Dendritic cell treated with granulocyte-macrophage colony-stimulating factor and Interleukin-4, amounts not matched to agents 40 ng/mL and 50 ng/mL, for 4 days (primary cell): ENCODE results near the gene RAP1GAP.

Experiments used
- H3K27ac Mint-ChIP-seq: one replicate; pipeline ENCODE4 v1.8.0; 2022; ENCODE audit warnings: mild to moderate bottlenecking, mixed read lengths
- H3K27me3 Mint-ChIP-seq: one replicate; pipeline ENCODE4 v1.8.0; 2022; ENCODE audit warnings: mild to moderate bottlenecking, mixed read lengths
- H3K36me3 Mint-ChIP-seq: one replicate; pipeline ENCODE4 v1.8.0; 2022; ENCODE audit warnings: low read depth, mixed read lengths
- H3K4me1 Mint-ChIP-seq: one replicate; pipeline ENCODE4 v1.8.0; 2022; ENCODE audit warnings: low read depth, mixed read lengths
- H3K4me3 Mint-ChIP-seq: one replicate; pipeline ENCODE4 v1.8.0; 2022; ENCODE audit warnings: mild to moderate bottlenecking, moderate library complexity, mixed read lengths
- H3K9me3 Mint-ChIP-seq: one replicate; pipeline ENCODE4 v1.8.0; 2022; ENCODE audit warnings: mixed read lengths
- intact Hi-C: fragments of 100-400 bp; cut with micrococcal nuclease; formaldehyde crosslinking; loops from one replicate; pipeline ENCODE4 v1.15.0; 2022

RAP1GAP gene

DNA sequence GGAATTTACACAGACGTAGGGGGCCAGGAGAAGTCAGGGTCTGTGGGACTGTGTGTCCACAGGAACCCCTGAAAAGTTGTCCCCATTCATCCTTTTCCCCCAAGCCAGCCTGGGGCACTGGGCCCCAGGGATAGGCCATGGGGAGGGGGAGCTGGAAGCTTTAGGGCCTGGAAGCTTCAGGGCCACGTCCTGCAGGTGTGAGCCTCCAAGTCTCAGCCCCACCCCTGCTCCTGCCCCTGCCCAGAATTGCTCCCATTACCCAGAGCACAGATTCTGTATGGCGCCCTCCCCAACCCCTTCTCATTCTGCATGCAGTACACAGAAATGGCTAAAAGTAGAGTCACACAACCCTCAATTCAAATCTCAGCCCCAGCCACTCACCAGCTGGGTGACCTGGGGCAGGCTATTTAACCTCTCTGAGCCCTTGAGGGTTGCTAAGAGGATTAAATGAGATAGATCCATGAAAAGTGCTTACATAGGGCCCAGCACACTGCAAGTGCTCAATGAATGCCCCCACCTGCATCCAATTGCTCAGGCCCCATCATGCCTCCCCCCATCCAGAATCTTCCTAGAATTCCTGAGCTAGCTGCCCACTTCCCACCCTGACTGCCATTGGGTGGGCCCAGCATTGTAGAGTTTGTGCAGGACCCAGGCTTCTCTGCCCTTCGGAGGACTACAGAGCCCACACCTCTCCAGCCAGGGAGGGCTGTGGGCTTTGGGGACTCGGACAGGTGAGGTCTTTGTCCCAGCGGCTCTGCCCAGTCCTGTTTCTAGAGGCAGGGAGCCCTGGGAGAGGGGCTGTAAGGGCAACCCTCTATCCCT, 6.5 kb downstream of the RAP1GAP start:
- intact Hi-C loops: no loop called here
- H3K27me3 Mint-ChIP-seq: peaks cover 58% of the 10 kb centered on the region
- H3K9me3 Mint-ChIP-seq: no peaks in the 10 kb centered on the region
- no peak overlapping the region for H3K4me3 Mint-ChIP-seq
- no peak overlapping the region for H3K27ac Mint-ChIP-seq
- H3K36me3 Mint-ChIP-seq: peaks cover 5% of the 10 kb centered on the region
- peaks cover 49% of the 10 kb centered on the region for H3K4me1 Mint-ChIP-seq

DNA sequence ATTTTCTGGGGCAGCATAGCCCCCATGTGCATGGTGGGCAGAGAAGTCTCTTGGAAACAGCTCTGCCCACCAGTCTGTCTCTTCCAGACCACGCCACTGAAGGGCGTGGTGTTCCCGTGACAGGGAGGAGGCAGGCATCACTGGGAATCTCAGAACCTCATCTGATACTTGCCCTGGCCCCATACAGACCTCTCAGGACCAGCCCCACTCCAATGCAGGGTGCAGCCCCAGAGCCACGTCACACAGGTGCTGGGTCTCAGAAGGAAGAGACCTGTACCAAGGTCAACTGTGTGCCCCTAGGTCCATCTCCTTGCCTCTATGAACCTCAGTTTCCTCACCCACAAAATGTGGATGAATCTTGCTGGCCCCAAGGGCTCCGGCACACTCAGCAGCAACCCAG, 7.3 kb downstream of the RAP1GAP start:
- no peak overlapping the region for H3K4me3 Mint-ChIP-seq
- peaks cover 5% of the 10 kb centered on the region for H3K36me3 Mint-ChIP-seq
- intact Hi-C loops: no loop called here

DNA sequence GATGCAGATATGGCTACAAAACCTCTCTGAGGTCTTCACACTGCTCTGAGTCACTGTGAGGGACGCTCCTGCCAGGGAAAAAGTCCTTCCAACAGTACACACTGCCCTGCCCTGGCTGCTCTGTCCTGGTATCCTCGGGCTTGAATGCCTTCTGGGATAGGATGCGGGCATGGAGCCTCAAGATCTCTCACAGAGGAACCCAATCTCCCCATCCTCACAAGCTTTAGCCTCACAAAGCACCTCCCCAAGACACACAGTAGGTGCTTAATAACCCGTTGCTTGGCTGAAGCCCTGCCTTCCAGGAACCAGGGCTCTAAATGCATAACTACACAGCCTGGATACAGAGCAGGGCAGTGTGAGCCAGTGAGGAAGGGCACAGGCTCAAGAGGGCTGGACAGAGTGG, 9.2 kb downstream of the RAP1GAP start:
- H3K9me3 Mint-ChIP-seq: no peaks in the 10 kb centered on the region
- peaks cover 22% of the 10 kb centered on the region for H3K4me1 Mint-ChIP-seq
- H3K4me3 Mint-ChIP-seq: no peak overlapping the region

More for the DNA sequence above, 7.3 kb downstream of the RAP1GAP start:
- peaks cover 59% of the 10 kb centered on the region for H3K27me3 Mint-ChIP-seq
- H3K4me1 Mint-ChIP-seq: peaks cover 42% of the 10 kb centered on the region
- H3K9me3 Mint-ChIP-seq: no peaks in the 10 kb centered on the region
- H3K27ac Mint-ChIP-seq: no peak overlapping the region

DNA sequence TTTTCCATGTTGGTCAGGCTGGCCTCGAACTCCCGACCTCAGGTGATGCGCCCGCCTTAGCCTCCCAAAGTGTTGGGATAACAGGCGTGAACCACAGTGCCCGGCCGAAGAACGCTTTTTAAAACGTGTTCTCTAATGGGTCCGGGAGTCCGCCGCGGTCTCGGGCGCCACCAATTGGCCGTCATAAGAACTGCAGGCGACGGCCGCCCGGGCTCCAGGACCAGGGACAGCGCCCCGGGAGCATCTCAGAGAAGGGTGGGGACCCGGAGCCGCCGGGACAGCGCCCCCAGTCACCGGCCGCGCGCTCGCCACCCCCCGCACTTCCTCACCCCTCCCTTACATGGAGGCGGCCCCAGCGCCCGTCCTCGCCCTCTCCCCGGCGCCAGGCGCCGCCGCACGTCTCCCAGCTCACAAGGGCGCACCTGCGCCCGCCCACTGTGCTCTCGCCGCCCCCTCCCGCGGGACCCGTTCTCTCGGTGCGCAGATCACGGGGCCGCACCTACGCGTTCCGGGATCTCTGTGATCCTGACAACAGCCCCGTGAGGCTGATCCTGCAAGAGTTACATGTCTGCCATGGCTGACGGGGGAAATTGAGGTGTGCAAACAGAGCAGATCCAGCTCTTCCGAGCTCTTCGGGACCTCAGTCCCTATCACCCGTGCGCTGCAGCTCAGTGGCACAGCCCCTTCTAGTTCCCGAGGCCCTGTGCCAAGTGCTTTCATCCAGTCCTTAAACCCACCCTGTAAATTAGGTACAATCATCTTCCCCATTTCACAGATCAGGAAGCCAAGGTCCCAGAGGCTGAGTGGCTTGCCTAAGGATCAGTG, 9.8 kb downstream of the RAP1GAP start:
- Mint-ChIP-seq H3K36me3 (peaks cover 5% of the 10 kb centered on the region), H3K4me1 (peaks cover 17% of the 10 kb centered on the region), H3K9me3 (no peaks in the 10 kb centered on the region), H3K27me3 (peaks cover 62% of the 10 kb centered on the region), H3K4me3 (peak overlapping the region; percentile 23), H3K27ac (no peak overlapping the region)
- intact Hi-C loops: loop anchor here (1.0 to 10.0 kb wide), 3 partner anchors 125 to 289 kb away; partner anchors contain the start of gene ALPL

More for the DNA sequence above, 9.2 kb downstream of the RAP1GAP start:
- Mint-ChIP-seq H3K36me3 (peaks cover 5% of the 10 kb centered on the region), H3K27me3 (peaks cover 55% of the 10 kb centered on the region), H3K27ac (no peak overlapping the region)
- intact Hi-C loops: loop anchor here (1.0 to 10.0 kb wide), 3 partner anchors 125 to 290 kb away; partner anchors contain the start of gene ALPL

DNA sequence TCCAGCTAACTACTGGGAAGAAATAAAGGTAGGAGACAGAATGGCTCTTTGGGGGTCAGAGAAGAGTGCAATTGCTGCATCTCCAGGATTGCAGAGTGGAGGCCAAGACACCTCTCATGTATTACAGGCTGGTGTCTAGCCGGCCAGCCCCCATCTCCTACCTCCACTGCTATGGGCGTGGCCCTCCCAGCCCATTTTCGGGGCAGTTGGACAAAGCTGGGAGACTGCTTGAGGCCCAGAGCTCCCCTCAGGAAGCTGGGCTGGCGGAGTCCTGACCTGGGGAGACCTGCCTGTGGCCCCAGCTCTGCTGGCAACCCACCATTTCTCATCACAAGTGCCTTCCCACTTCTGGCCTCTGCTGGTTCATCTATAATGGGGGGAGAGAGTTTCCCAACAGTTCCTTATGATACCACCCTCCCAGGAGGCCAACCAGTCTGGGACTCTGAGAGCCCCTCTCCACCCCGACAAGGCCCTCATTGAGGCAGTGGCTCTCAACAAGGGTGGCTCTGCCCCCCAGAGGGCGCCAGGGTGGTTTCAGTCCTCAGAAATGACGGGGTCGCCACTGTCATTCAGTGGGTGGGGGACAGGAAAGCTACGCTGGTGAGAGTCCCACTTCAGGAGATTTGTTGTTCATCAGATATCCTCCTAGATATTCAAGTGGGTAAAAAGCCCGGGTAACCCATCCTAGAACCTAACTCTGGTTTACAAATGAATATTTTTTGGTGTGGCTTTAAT, 11.5 kb downstream of the RAP1GAP start:
- H3K27me3 Mint-ChIP-seq: peaks cover 68% of the 10 kb centered on the region
- H3K27ac Mint-ChIP-seq: no peak overlapping the region
- H3K4me1 Mint-ChIP-seq: peaks cover 15% of the 10 kb centered on the region
- intact Hi-C loops: loop anchor here (2.0 to 10.0 kb wide), 2 partner anchors 123 to 149 kb away; partner anchors contain the start of gene ALPL
- no peak overlapping the region for H3K4me3 Mint-ChIP-seq
- no peaks in the 10 kb centered on the region for H3K9me3 Mint-ChIP-seq
- peaks cover 5% of the 10 kb centered on the region for H3K36me3 Mint-ChIP-seq

DNA sequence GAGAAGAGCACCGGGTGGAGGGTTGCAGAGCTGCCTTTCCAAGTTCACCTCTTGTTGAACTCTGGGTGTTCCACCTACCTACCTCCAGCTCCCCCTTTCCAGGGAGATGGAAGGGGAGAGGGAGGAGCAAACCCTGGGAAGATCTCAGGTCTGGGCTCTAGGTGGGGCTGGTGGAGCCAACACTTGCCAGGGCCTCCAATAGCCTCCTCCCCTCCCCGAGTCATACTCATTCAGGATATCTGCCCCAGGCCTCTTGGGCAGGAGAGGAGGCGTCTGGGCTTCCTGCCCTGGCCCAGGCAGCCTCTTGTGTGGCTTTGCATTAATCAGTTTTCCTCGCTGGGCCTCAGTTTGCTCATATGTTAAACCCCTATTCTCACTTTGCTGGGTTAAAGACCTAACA, 13.4 kb downstream of the RAP1GAP start:
- Mint-ChIP-seq H3K4me3 (no peak overlapping the region), H3K4me1 (peaks cover 31% of the 10 kb centered on the region), H3K36me3 (peaks cover 4% of the 10 kb centered on the region), H3K27me3 (peaks cover 69% of the 10 kb centered on the region), H3K9me3 (no peaks in the 10 kb centered on the region), H3K27ac (no peak overlapping the region)
- intact Hi-C loops: loop anchor here (10.0 kb wide), 1 partner anchor 121 kb away; no protein-coding TSS in a partner anchor

DNA sequence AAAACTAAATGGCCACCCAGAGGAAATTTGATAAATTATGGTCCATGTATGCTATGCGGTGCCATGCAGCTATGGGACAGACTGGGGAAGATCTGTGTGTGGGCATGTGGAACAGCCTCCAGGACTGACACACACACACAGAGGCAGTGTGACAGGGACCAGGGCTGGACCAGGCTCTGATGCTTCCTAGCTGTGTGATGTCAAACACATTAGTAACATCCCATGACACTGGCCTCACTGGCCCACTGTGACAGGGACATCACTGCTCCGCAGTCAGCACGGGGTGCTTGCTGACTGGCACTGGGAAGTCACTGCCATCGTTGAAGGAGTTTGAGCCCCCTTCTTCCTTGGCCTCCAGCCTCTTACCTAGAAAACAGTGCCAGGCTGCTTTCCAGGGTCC, 13.9 kb downstream of the RAP1GAP start:
- no peaks in the 10 kb centered on the region for H3K9me3 Mint-ChIP-seq
- peaks cover 69% of the 10 kb centered on the region for H3K27me3 Mint-ChIP-seq
- no peaks in the 10 kb centered on the region for H3K36me3 Mint-ChIP-seq
- H3K27ac Mint-ChIP-seq: no peak overlapping the region
- intact Hi-C loops: loop anchor here (10.0 kb wide), 1 partner anchor 120 kb away; no protein-coding TSS in a partner anchor
- peaks cover 32% of the 10 kb centered on the region for H3K4me1 Mint-ChIP-seq
- no peak overlapping the region for H3K4me3 Mint-ChIP-seq

DNA sequence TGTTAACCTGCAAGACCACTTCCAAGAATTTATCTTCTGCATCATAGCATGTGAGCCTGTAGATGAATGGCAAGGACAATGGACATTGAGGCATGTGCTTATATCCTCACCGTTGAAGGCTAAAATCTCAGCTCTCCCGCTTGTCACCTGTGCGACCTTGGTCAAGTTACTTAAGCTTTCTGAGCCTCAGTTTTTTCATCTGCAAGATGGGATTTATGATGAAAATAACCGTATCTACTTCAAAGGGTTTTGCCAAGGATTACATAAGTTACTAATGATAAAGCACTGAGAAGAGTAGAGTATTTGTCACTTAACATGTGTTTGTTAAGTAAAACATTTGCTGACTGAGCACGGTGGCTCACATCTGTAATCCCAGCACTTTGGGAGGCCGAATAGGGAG, 14.9 kb downstream of the RAP1GAP start:
- H3K27ac Mint-ChIP-seq: no peak overlapping the region
- H3K4me3 Mint-ChIP-seq: no peak overlapping the region
- no peaks in the 10 kb centered on the region for H3K9me3 Mint-ChIP-seq
- intact Hi-C loops: loop anchor here (10.0 kb wide), 1 partner anchor 119 kb away; no protein-coding TSS in a partner anchor
- H3K4me1 Mint-ChIP-seq: peaks cover 26% of the 10 kb centered on the region
- peaks cover 69% of the 10 kb centered on the region for H3K27me3 Mint-ChIP-seq
- H3K36me3 Mint-ChIP-seq: no peaks in the 10 kb centered on the region

DNA sequence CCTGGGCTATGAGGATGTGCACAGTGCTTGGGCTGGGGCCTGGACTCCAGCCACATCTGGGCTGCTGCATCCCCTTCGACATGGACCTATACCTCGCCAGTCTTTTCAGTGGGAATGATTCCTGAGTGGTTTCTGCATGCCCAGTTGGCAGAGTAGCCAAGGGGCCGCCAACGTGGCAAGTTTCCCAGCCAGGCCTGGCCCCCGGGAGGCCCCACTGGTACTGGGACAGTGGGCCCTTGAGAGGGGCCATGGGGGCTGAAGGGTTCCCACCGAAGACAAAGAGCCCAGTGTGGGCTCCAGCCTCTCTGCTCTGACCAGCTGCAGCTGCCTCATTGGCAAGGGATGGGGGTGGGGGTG, 15.4 kb downstream of the RAP1GAP start:
- H3K27me3 Mint-ChIP-seq: peaks cover 73% of the 10 kb centered on the region
- no peaks in the 10 kb centered on the region for H3K9me3 Mint-ChIP-seq
- H3K4me3 Mint-ChIP-seq: no peak overlapping the region
- intact Hi-C loops: loop anchor here (10.0 kb wide), 1 partner anchor 119 kb away; no protein-coding TSS in a partner anchor
- H3K27ac Mint-ChIP-seq: no peak overlapping the region
- peaks cover 30% of the 10 kb centered on the region for H3K4me1 Mint-ChIP-seq
- no peaks in the 10 kb centered on the region for H3K36me3 Mint-ChIP-seq

DNA sequence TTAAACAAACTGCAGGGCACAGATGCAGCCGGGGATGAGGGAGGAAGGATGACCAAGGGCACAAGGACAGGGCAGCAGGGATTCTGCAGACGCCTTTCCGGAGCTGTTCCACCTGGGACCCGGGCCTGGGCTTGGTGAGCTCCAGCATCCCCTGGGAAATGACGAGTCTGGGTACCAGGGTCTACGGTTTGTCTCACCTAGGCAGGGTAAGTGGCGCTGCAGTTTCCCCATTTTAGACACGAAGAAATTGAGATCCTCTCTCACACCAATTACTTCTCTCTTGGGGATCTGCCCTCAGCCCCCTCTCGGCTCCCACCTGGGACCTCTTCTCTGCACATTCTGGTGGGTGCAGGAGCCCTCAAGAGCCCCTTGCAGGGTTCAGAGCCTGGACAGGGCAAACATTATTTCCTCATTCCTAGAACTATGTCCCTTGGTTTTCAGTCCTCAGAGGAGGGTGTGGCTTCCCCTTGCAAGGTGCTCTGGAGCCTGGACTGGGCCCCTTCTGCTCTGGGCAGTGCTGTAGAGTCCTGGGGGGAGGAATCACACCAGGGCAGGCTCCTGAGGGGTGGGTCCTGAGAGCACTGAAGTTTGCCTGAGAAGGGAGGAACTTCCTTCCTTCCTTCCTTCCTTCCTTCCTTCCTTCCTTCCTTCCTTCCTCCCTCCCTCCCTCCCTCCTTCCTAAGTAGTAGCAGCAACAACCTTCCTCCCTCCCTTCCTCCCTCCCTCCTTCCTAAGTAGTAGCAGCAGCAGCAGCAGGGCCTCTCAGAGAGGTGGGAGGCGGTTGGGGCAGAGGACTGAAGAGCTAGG, 16.0 kb downstream of the RAP1GAP start:
- H3K27ac Mint-ChIP-seq: no peak overlapping the region
- H3K9me3 Mint-ChIP-seq: no peaks in the 10 kb centered on the region
- H3K36me3 Mint-ChIP-seq: no peaks in the 10 kb centered on the region
- H3K4me3 Mint-ChIP-seq: no peak overlapping the region
- H3K4me1 Mint-ChIP-seq: peaks cover 30% of the 10 kb centered on the region
- intact Hi-C loops: loop anchor here (10.0 kb wide), 1 partner anchor 118 kb away; no protein-coding TSS in a partner anchor
- peaks cover 78% of the 10 kb centered on the region for H3K27me3 Mint-ChIP-seq

DNA sequence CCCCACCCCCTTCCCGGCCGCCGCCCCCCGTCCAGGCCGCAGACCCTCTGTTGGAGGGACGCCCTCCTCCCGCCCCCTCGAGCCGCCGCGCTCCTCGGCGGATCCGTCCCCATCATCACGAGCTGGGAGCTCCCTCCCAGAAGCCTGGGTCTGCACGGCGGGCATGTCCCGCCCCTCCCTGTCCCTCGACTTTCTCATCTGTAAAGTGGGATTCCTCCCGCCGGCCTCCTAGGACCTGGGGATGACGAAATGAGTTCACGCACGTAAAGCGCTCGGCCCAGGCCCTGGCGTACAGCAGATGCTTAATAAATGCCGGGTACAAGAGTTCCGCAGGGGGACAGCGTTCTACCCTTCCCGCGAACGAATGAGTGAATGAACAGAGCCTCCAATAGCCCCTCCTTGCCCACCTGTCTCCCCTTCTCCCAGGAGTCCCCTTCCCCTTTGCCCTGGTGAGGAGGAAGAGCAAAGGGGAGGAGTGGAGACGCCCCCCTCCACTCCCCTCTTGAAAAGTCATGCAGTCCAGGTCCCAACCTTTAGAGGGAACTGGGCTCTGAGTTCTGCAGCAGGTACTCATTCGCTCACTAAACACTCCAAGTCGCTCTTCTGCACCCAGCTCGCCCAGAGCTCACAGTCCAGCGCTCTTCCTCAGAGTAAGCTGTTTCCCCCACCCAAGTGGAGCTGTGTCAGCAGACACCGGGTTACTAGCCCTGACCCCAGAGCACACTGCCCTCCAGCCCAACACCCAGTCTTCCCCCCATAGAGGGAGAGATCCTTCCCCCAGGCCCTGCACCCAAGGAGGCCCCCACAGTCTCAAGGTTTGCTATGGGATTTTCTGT, 16.8 kb downstream of the RAP1GAP start:
- no peak overlapping the region for H3K27ac Mint-ChIP-seq

More for the DNA sequence above, 16.8 kb downstream of the RAP1GAP start:
- Mint-ChIP-seq H3K36me3 (no peaks in the 10 kb centered on the region), H3K9me3 (no peaks in the 10 kb centered on the region), H3K4me3 (peak overlapping the region; percentile 56), H3K4me1 (peaks cover 30% of the 10 kb centered on the region), H3K27me3 (peaks cover 77% of the 10 kb centered on the region)
- intact Hi-C loops: loop anchor here (10.0 kb wide), 1 partner anchor 118 kb away; no protein-coding TSS in a partner anchor
